Measurements from ENCODE around the gene DNAH14. TPM values are rescaled to one million over a fixed set of nuclear protein-coding genes. Genes with fewer than 3 reads are reported as not detected.

Gene DNAH14
- total and polyA plus RNA-seq, 2 donors from 2014 or later, result 6.6 to 25.1 TPM

GRCh38 chr1:225389843-225390242, 460.4 kb downstream of the DNAH14 start:
- DNase-seq (no peak), FAIRE-seq (no peak)
- no peaks in the 10 kb centered on the region for H3K9me3 ChIP-seq (ENCODE audit: control insufficient read depth in 2 of 3, insufficient read depth in 1 of 3, low read length in 3 of 3)
- no peaks in the 10 kb centered on the region for H3K4me1 ChIP-seq (ENCODE audit: control insufficient read depth in 2 of 3, insufficient read depth in 2 of 3, low read depth in 1 of 3, low read length in 3 of 3)
- H3K27me3 ChIP-seq (ENCODE audit: control insufficient read depth, insufficient read depth, low read length), result no peaks in the 10 kb centered on the region
- no peak overlapping the region for H3K27ac ChIP-seq (ENCODE audit: low read depth in 2 of 2, low read length in 2 of 2)
- no peak overlapping the region for H3K4me3 ChIP-seq (ENCODE audit: low read length in 3 of 3)
- no peaks in the 10 kb centered on the region for H3K36me3 ChIP-seq (ENCODE audit: control insufficient read depth in 2 of 3, insufficient read depth in 3 of 3, low read length in 3 of 3)
- TF ChIP-seq CTCF (IDR thresholded peaks at IDR 0.05; ENCODE audit: borderline replicate concordance, extremely low read depth, insufficient read depth), result no peak
- no peak overlapping the region for H3K9ac ChIP-seq (ENCODE audit: low read length in 3 of 3)
- intact Hi-C loops (cut with DNase I), result no loop called here

- Histone ChIP-seq H3K9me3 (ENCODE audit: control insufficient read depth in 2 of 3, insufficient read depth in 1 of 3, low read length in 3 of 3) (no peaks in the 10 kb centered on the region), H3K4me1 (ENCODE audit: control insufficient read depth in 2 of 3, insufficient read depth in 2 of 3, low read depth in 1 of 3, low read length in 3 of 3) (no peaks in the 10 kb centered on the region), H3K27ac (ENCODE audit: low read depth in 2 of 2, low read length in 2 of 2) (no peak overlapping the region), H3K4me3 (ENCODE audit: low read length in 3 of 3) (no peak overlapping the region), H3K36me3 (ENCODE audit: control insufficient read depth in 2 of 3, insufficient read depth in 3 of 3, low read length in 3 of 3) (peaks cover 4 to 10% (median 5%) of the 10 kb centered on the region in 3 donors), H3K9ac (ENCODE audit: low read length in 3 of 3) (no peak overlapping the region), H3K27me3 (ENCODE audit: control insufficient read depth, insufficient read depth, low read length) (no peaks in the 10 kb centered on the region)
- TF ChIP-seq CTCF (IDR thresholded peaks at IDR 0.05; ENCODE audit: borderline replicate concordance, extremely low read depth, insufficient read depth), result no peak
- intact Hi-C loops (cut with DNase I), result no loop called here
- no peak for DNase-seq
- no peak for FAIRE-seq
These were observed 466.9 kb downstream of the DNAH14 start for GRCh38 chr1:225396357-225396756.

GRCh38 chr1:225400968-225401367, 471.5 kb downstream of the DNAH14 start:
- DNase-seq, result no peak
- no peak for FAIRE-seq
- Histone ChIP-seq H3K9me3 (ENCODE audit: control insufficient read depth in 2 of 3, insufficient read depth in 1 of 3, low read length in 3 of 3) (no peaks in the 10 kb centered on the region), H3K36me3 (ENCODE audit: control insufficient read depth in 2 of 3, insufficient read depth in 3 of 3, low read length in 3 of 3) (peaks cover 9 to 10% (median 9%) of the 10 kb centered on the region in 3 donors), H3K4me3 (ENCODE audit: low read length in 3 of 3) (no peak overlapping the region), H3K4me1 (ENCODE audit: control insufficient read depth in 2 of 3, insufficient read depth in 2 of 3, low read depth in 1 of 3, low read length in 3 of 3) (no peaks in the 10 kb centered on the region), H3K9ac (ENCODE audit: low read length in 3 of 3) (no peak overlapping the region), H3K27ac (ENCODE audit: low read depth in 2 of 2, low read length in 2 of 2) (no peak overlapping the region), H3K27me3 (ENCODE audit: control insufficient read depth, insufficient read depth, low read length) (no peaks in the 10 kb centered on the region)
- intact Hi-C loops (cut with DNase I), result no loop called here
- TF ChIP-seq CTCF (IDR thresholded peaks at IDR 0.05; ENCODE audit: borderline replicate concordance, extremely low read depth, insufficient read depth), result no peak
